ENCODE measurements around the gene PRKAB1.
"Not testable (repeated sequence)": the region's sequence is repeated elsewhere in the genome, so short reads cannot be mapped to it uniquely, and the experiment has no call there.

PRKAB1 gene

GRCh38 chr12:119645535-119646059 lies 22.3 kb upstream of the PRKAB1 start:
- no peaks in the 10 kb centered on the region for H3K36me3 Mint-ChIP-seq
- H3K9me3 Mint-ChIP-seq = peaks cover 2 to 4% of the 10 kb centered on the region in 2 donors
- no peak overlapping the region for H3K27ac Mint-ChIP-seq
- H3K4me1 Mint-ChIP-seq = no peaks in the 10 kb centered on the region
- H3K4me3 Mint-ChIP-seq = no peak overlapping the region
- DNase-seq (no peak), ATAC-seq (replicated peaks) (no peak)
- peaks cover 27 to 28% of the 10 kb centered on the region in 2 donors for H3K27me3 Mint-ChIP-seq

GRCh38 chr12:119649202-119649808 lies 18.6 kb upstream of the PRKAB1 start:
- no peak for ATAC-seq (replicated peaks)
- H3K9me3 Mint-ChIP-seq = peaks cover 4 to 10% of the 10 kb centered on the region in 2 donors
- no peaks in the 10 kb centered on the region for H3K4me1 Mint-ChIP-seq
- H3K36me3 Mint-ChIP-seq = peaks cover 0 to 2% of the 10 kb centered on the region in 2 donors
- no peak overlapping the region for H3K27ac Mint-ChIP-seq
- DNase-seq = no peak
- peaks cover 17 to 20% of the 10 kb centered on the region in 2 donors for H3K27me3 Mint-ChIP-seq
- no peak overlapping the region for H3K4me3 Mint-ChIP-seq

GRCh38 chr12:119652665-119653064 lies 15.3 kb upstream of the PRKAB1 start:
- no peaks in the 10 kb centered on the region for H3K4me1 Mint-ChIP-seq
- peaks cover 6 to 9% of the 10 kb centered on the region in 2 donors for H3K27me3 Mint-ChIP-seq
- ATAC-seq (replicated peaks) = no peak
- no peak overlapping the region for H3K4me3 Mint-ChIP-seq
- peaks cover 0 to 8% of the 10 kb centered on the region in 2 donors for H3K9me3 Mint-ChIP-seq
- DNase-seq = no peak
- peaks cover 0 to 2% of the 10 kb centered on the region in 2 donors for H3K36me3 Mint-ChIP-seq
- H3K27ac Mint-ChIP-seq = no peak overlapping the region

GRCh38 chr12:119657001-119657400 lies 10.9 kb upstream of the PRKAB1 start:
- not testable (repeated sequence) for H3K4me1 Mint-ChIP-seq

GRCh38 chr12:119658166-119658565 lies 9.8 kb upstream of the PRKAB1 start:
- not testable (repeated sequence) for H3K27ac Mint-ChIP-seq; H3K4me3 Mint-ChIP-seq; H3K9me3 Mint-ChIP-seq; DNase-seq; H3K4me1 Mint-ChIP-seq; H3K36me3 Mint-ChIP-seq; ATAC-seq (replicated peaks)
- peaks cover 3 to 18% of the 10 kb centered on the region in 2 donors for H3K27me3 Mint-ChIP-seq

More at GRCh38 chr12:119657001-119657400, 10.9 kb upstream of the PRKAB1 start:
- not testable (repeated sequence) for ATAC-seq (replicated peaks); H3K4me3 Mint-ChIP-seq; H3K27ac Mint-ChIP-seq; DNase-seq; H3K9me3 Mint-ChIP-seq; H3K36me3 Mint-ChIP-seq
- H3K27me3 Mint-ChIP-seq = peaks cover 3 to 12% of the 10 kb centered on the region in 2 donors

GRCh38 chr12:119659289-119659897 lies 8.5 kb upstream of the PRKAB1 start:
- DNase-seq (no peak), ATAC-seq (replicated peaks) (peak in 1 of 2 donors; percentile 52)
- no peak overlapping the region for H3K4me3 Mint-ChIP-seq
- H3K4me1 Mint-ChIP-seq = peaks cover 2 to 5% of the 10 kb centered on the region in 2 donors
- H3K9me3 Mint-ChIP-seq = peaks cover 0 to 2% of the 10 kb centered on the region in 2 donors
- H3K36me3 Mint-ChIP-seq = no peaks in the 10 kb centered on the region
- peaks cover 3 to 18% of the 10 kb centered on the region in 2 donors for H3K27me3 Mint-ChIP-seq
- H3K27ac Mint-ChIP-seq = no peak overlapping the region

- H3K27ac Mint-ChIP-seq = no peak overlapping the region
- H3K27me3 Mint-ChIP-seq = peaks cover 3 to 18% of the 10 kb centered on the region in 2 donors
- ATAC-seq (replicated peaks) = no peak
- no peak for DNase-seq
- no peaks in the 10 kb centered on the region for H3K36me3 Mint-ChIP-seq
- H3K4me3 Mint-ChIP-seq = no peak overlapping the region
- peaks cover 0 to 2% of the 10 kb centered on the region in 2 donors for H3K9me3 Mint-ChIP-seq
- H3K4me1 Mint-ChIP-seq = peaks cover 2 to 5% of the 10 kb centered on the region in 2 donors
These were observed 7.9 kb upstream of the PRKAB1 start for GRCh38 chr12:119660076-119660475.

- peaks cover 0 to 2% of the 10 kb centered on the region in 2 donors for H3K9me3 Mint-ChIP-seq
- DNase-seq (no peak), ATAC-seq (replicated peaks) (no peak)
- no peaks in the 10 kb centered on the region for H3K36me3 Mint-ChIP-seq
- no peak overlapping the region for H3K27ac Mint-ChIP-seq
- H3K4me1 Mint-ChIP-seq = peaks cover 8 to 16% of the 10 kb centered on the region in 2 donors
- no peak overlapping the region for H3K4me3 Mint-ChIP-seq
- H3K27me3 Mint-ChIP-seq = peaks cover 3 to 18% of the 10 kb centered on the region in 2 donors
These were observed 6.1 kb upstream of the PRKAB1 start for GRCh38 chr12:119661882-119662281.

GRCh38 chr12:119664642-119665041 lies 3.3 kb upstream of the PRKAB1 start:
- Mint-ChIP-seq H3K9me3 (peaks cover 0 to 2% of the 10 kb centered on the region in 2 donors), H3K36me3 (peaks cover 8 to 10% of the 10 kb centered on the region in 2 donors), H3K4me3 (no peak overlapping the region), H3K27me3 (peaks cover 3 to 18% of the 10 kb centered on the region in 2 donors), H3K4me1 (peaks cover 14 to 26% of the 10 kb centered on the region in 2 donors), H3K27ac (peak overlapping the region; percentile 37)
- ATAC-seq (replicated peaks) = no peak
- DNase-seq = no peak

- H3K27ac Mint-ChIP-seq = no peak overlapping the region
- H3K4me3 Mint-ChIP-seq = no peak overlapping the region
- peaks cover 15 to 16% of the 10 kb centered on the region in 2 donors for H3K36me3 Mint-ChIP-seq
- H3K9me3 Mint-ChIP-seq = peaks cover 0 to 2% of the 10 kb centered on the region in 2 donors
- H3K27me3 Mint-ChIP-seq = peaks cover 3 to 13% of the 10 kb centered on the region in 2 donors
- H3K4me1 Mint-ChIP-seq = peaks cover 17 to 27% of the 10 kb centered on the region in 2 donors
- ATAC-seq (replicated peaks) = no peak
- DNase-seq = no peak
These were observed 2.6 kb upstream of the PRKAB1 start for GRCh38 chr12:119665164-119665929.

- no peak for ATAC-seq (replicated peaks)
- H3K9me3 Mint-ChIP-seq = peaks cover 3 to 4% of the 10 kb centered on the region in 2 donors
- peaks cover 25 to 26% of the 10 kb centered on the region in 2 donors for H3K36me3 Mint-ChIP-seq
- H3K4me1 Mint-ChIP-seq = peaks cover 26 to 37% of the 10 kb centered on the region in 2 donors
- H3K27ac Mint-ChIP-seq = peak overlapping the region; percentile 86
- no peak for DNase-seq
- peak overlapping the region; percentile 72 to 76 for H3K4me3 Mint-ChIP-seq
- peaks cover 2 to 10% of the 10 kb centered on the region in 2 donors for H3K27me3 Mint-ChIP-seq
These were observed 1.6 kb upstream of the PRKAB1 start for GRCh38 chr12:119666226-119666795.

- DNase-seq (no peak), ATAC-seq (replicated peaks) (peak; percentile 46 to 53)
- Mint-ChIP-seq H3K36me3 (peaks cover 32% of the 10 kb centered on the region in 2 donors), H3K4me3 (peak overlapping the region; percentile 88 to 90), H3K9me3 (peaks cover 5 to 6% of the 10 kb centered on the region in 2 donors), H3K4me1 (peaks cover 29 to 43% of the 10 kb centered on the region in 2 donors), H3K27me3 (peaks cover 0 to 5% of the 10 kb centered on the region in 2 donors), H3K27ac (peak overlapping the region; percentile 86)
These were observed 895 bp upstream of the PRKAB1 start for GRCh38 chr12:119666900-119667576.

GRCh38 chr12:119668324-119668841 lies 450 bp downstream of the PRKAB1 start:
- no peaks in the 10 kb centered on the region for H3K27me3 Mint-ChIP-seq
- H3K4me1 Mint-ChIP-seq = peaks cover 38 to 56% of the 10 kb centered on the region in 2 donors
- H3K27ac Mint-ChIP-seq = peak overlapping the region; percentile 98
- H3K4me3 Mint-ChIP-seq = peak overlapping the region; percentile 88 to 90
- peaks cover 45% of the 10 kb centered on the region in 2 donors for H3K36me3 Mint-ChIP-seq
- DNase-seq = no peak
- no peak for ATAC-seq (replicated peaks)
- H3K9me3 Mint-ChIP-seq = peaks cover 5 to 6% of the 10 kb centered on the region in 2 donors

Measured in stimulated activated naive B cell treated with anti-CD40 and anti-IgM and Interleukin-4, amounts not matched to agents 10 μg/mL and 1 μg/mL and 100 μg/mL, for 72 hours (primary cell).